Muscle layer of duodenum (tissue), 2 donors: ENCODE measurements around the gene PIGC.

Experiments used
- H3K27ac ChIP-seq: one replicate; pipeline ENCODE4 v1.7.0; 2013; ENCODE audit warnings: mild to moderate bottlenecking, low read length
- H3K27me3 ChIP-seq: one replicate; pipeline ENCODE4 v1.7.0; 2013; ENCODE audit warnings: low read depth, mild to moderate bottlenecking, control low read depth, low read length
- H3K36me3 ChIP-seq, 2 donors: one replicate each; pipeline ENCODE4 v1.7.0; 2013; ENCODE audit warnings: low read length in 2 of 2, control low read depth in 1 of 2, mild to moderate bottlenecking in 1 of 2; ENCODE audit not compliant: insufficient read depth in 2 of 2, control insufficient read depth in 1 of 2
- H3K4me1 ChIP-seq, 2 donors: one replicate each; pipeline ENCODE4 v1.7.0; 2013; ENCODE audit warnings: low read length in 2 of 2, mild to moderate bottlenecking in 2 of 2, control low read depth in 1 of 2, moderate library complexity in 1 of 2; ENCODE audit not compliant: insufficient read depth in 2 of 2, control insufficient read depth in 1 of 2
- H3K4me3 ChIP-seq, 2 donors: one replicate each; pipeline ENCODE4 v1.7.0; 2013; ENCODE audit warnings: low read length in 2 of 2, low read depth in 1 of 2, mild to moderate bottlenecking in 1 of 2
- H3K9me3 ChIP-seq, 2 donors: one replicate each; pipeline ENCODE4 v1.7.0; 2013; ENCODE audit warnings: low read length in 2 of 2, control low read depth in 1 of 2, mild to moderate bottlenecking in 1 of 2; ENCODE audit not compliant: control insufficient read depth in 1 of 2
- donor health status: healthy.

Gene PIGC

GRCh38 chr1:172408958-172409357 lies 34.9 kb downstream of the PIGC start:
- Histone ChIP-seq H3K4me3 (no peak overlapping the region), H3K9me3 (no peaks in the 10 kb centered on the region), H3K4me1 (no peaks in the 10 kb centered on the region), H3K36me3 (no peaks in the 10 kb centered on the region), H3K27me3 (no peaks in the 10 kb centered on the region), H3K27ac (no peak overlapping the region)

GRCh38 chr1:172406968-172407367 lies 36.9 kb downstream of the PIGC start:
- Histone ChIP-seq H3K27ac (no peak overlapping the region), H3K9me3 (no peaks in the 10 kb centered on the region), H3K27me3 (no peaks in the 10 kb centered on the region), H3K36me3 (no peaks in the 10 kb centered on the region), H3K4me3 (no peak overlapping the region), H3K4me1 (no peaks in the 10 kb centered on the region)

DNA sequence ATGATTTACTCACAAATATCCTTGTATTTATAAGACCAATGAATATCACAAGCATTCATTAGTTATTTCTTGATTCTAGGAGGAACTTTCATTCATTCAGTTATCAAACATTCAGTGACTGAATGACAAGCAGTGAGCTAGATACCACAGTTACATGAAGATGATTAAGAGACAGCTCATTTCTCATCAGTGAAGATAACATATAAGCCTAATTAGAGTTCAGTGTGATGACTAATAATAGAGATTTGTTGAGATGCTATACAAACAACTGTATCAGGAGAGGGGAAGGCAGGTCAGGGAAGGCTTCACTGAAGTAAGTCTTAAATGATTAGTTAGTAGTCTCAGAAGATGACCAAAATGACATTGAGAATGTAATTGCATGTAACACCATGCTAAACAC lies 38.0 kb downstream of the PIGC start:
- Histone ChIP-seq H3K4me1 (no peaks in the 10 kb centered on the region), H3K9me3 (no peaks in the 10 kb centered on the region), H3K27ac (no peak overlapping the region), H3K4me3 (no peak overlapping the region), H3K36me3 (no peaks in the 10 kb centered on the region), H3K27me3 (no peaks in the 10 kb centered on the region)

- no peaks in the 10 kb centered on the region for H3K4me1 ChIP-seq
- H3K36me3 ChIP-seq, result no peaks in the 10 kb centered on the region
- H3K4me3 ChIP-seq, result no peak overlapping the region
- H3K27me3 ChIP-seq, result no peaks in the 10 kb centered on the region
- H3K9me3 ChIP-seq, result no peaks in the 10 kb centered on the region
- no peak overlapping the region for H3K27ac ChIP-seq
Measured at GRCh38 chr1:172404121-172404520, 39.7 kb downstream of the PIGC start.

DNA sequence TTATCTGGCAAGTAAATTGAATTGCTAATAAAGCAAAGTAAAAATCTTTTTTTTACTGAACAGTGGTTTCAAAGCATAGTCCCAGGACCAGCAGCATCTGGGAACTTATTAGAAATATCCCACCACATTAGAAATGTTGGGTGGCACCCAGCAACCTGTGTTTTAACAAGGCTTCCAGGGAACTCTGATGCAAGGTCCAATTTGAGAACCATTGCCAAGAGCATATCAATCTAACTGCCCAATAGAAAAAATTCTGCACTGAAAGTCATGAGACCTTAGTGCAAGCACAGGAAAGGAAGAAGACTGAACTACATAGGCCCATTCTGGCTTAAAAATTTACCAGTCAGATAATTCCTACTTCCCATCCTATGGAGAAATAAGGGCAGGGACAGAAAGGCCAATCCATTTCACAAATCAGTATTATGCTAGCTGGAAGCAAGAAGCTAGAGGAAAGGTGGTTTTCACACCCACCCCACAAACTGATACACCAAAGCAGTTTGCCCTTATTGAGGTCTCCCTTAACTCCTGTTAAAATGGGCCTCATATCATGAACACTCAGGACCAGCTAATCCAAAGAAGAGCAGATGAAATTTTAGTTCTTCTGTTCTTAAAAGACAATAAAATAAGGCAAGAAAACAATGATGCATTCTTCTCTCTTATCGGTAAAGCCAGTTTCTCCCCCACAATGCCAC lies 40.8 kb downstream of the PIGC start:
- Histone ChIP-seq H3K36me3 (no peaks in the 10 kb centered on the region), H3K9me3 (no peaks in the 10 kb centered on the region), H3K27me3 (no peaks in the 10 kb centered on the region), H3K4me3 (no peak overlapping the region), H3K27ac (no peak overlapping the region), H3K4me1 (peaks cover 0 to 2% of the 10 kb centered on the region in 2 donors)

DNA sequence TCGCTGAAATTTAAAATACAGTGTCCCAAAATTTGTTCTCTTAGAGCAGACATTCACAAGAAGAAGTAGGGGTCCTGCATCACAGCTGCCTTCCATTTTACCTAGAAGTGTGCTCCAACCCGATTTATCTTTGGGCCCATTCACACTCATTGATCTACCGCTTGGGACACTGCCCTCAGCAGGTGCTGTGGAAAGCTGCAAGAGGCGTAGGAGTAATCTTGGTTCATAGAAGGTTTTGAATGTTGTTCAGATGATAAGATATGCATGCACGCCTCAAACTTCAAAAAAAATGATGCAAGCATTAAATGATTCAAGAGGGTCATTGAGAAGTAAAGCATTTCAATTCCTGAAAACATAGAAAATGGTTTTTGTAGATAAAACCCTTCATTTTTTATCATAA lies 42.0 kb downstream of the PIGC start:
- H3K4me1 ChIP-seq, result peaks cover 0 to 7% of the 10 kb centered on the region in 2 donors
- no peak overlapping the region for H3K27ac ChIP-seq

GRCh38 chr1:172401477-172401876 lies 42.4 kb downstream of the PIGC start:
- H3K4me1 ChIP-seq, result peaks cover 0 to 7% of the 10 kb centered on the region in 2 donors

More for the DNA sequence above, 42.0 kb downstream of the PIGC start:
- Histone ChIP-seq H3K36me3 (no peaks in the 10 kb centered on the region), H3K27me3 (no peaks in the 10 kb centered on the region), H3K9me3 (no peaks in the 10 kb centered on the region), H3K4me3 (no peak overlapping the region)

GRCh38 chr1:172400722-172401105 lies 43.2 kb downstream of the PIGC start:
- no peaks in the 10 kb centered on the region for H3K9me3 ChIP-seq
- no peaks in the 10 kb centered on the region for H3K36me3 ChIP-seq
- H3K27ac ChIP-seq, result peak overlapping the region; percentile 50
- peaks cover 0 to 7% of the 10 kb centered on the region in 2 donors for H3K4me1 ChIP-seq
- no peaks in the 10 kb centered on the region for H3K27me3 ChIP-seq
- H3K4me3 ChIP-seq, result no peak overlapping the region

More at GRCh38 chr1:172401477-172401876, 42.4 kb downstream of the PIGC start:
- no peak overlapping the region for H3K4me3 ChIP-seq
- H3K36me3 ChIP-seq, result no peaks in the 10 kb centered on the region
- H3K27me3 ChIP-seq, result no peaks in the 10 kb centered on the region
- no peak overlapping the region for H3K27ac ChIP-seq
- H3K9me3 ChIP-seq, result no peaks in the 10 kb centered on the region

DNA sequence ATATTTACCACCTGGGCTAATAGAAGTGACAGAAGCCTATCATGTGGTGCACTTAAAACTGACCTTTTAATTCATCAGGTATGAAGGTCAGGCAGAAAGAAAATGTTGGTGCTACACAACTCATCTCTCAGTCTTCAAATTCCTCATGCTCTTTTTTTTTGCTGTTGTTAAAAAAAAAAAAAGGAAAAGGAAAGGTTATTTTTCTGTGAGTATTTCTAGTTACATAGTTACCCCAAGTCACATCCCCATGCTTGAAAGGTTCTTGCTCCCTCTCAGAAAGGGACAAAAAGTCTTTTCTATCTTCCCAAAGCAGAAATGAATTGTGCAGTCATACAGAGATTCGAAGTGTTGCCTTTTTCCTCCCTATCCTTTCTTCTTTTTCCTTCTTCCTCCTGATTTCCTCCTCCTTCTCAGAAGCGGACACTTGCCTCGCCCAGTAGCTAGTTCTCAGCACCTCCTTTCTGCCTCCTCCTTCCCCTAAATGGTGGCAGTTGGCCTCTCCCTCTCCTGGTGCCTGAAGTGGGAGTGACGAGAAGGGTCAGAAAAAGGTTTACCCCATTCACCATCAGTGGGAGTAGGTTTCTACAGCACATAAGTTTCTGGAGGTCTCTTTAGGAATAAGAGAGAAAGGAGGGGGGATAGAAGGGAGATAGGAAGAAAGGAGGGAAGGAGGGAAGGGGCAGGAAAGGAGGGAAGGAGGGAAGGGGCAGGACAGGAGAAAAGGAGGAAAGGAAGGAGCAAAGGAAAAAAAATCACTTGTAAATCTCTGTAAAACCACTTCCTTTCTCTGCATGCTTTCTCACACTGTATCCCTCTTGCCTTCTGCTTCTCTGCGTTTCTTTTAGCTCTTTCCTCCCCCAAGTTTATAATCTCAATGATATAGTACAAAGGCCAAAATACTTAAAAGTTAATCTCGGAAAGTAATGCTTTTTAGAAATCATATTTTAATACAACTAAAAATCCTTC lies 43.8 kb downstream of the PIGC start:
- peaks cover 0 to 7% of the 10 kb centered on the region in 2 donors for H3K4me1 ChIP-seq

DNA sequence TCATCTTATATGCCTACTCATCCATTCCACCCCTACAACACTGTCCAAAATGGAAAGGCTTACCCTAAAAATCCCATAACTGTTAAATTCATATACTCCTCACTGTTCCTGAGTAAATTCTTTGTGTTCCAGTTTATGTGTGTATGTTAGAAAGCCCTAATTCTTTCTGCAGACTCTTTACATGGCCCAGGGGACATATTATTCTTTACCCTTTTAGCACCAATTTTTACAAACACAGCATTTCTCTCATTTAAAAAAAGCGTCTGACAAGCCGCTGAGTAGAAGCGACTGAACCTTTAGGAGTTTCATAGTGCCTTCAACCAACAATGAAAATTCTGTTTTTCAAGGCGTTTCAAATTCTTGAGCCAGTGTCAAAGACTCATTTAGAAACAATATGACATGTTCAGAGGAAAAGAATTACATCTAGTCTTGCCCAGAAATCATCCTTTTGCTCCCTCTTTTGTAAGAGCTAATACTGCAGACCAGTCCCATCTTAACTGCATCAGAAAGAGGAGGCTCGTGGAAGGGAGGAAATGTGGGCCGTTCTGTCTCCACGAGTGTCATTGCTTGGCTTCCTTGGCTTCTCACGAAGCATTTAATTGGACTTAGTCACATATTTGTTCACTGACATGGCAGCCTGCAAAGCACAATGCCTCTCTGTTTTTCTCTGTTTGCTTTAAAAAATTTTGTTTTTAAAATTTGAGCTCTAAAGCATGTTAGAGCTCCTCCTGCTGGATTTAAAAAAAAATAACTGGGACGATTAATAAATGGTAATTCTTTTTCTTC lies 44.7 kb downstream of the PIGC start:
- Histone ChIP-seq H3K4me3 (no peak overlapping the region), H3K27ac (peak overlapping the region; percentile 50), H3K9me3 (no peaks in the 10 kb centered on the region), H3K36me3 (no peaks in the 10 kb centered on the region), H3K4me1 (peaks cover 4 to 15% of the 10 kb centered on the region in 2 donors), H3K27me3 (no peaks in the 10 kb centered on the region)

More for the DNA sequence above, 43.8 kb downstream of the PIGC start:
- Histone ChIP-seq H3K27ac (peak overlapping the region; percentile 50), H3K27me3 (no peaks in the 10 kb centered on the region), H3K36me3 (no peaks in the 10 kb centered on the region), H3K4me3 (no peak overlapping the region), H3K9me3 (no peaks in the 10 kb centered on the region)

DNA sequence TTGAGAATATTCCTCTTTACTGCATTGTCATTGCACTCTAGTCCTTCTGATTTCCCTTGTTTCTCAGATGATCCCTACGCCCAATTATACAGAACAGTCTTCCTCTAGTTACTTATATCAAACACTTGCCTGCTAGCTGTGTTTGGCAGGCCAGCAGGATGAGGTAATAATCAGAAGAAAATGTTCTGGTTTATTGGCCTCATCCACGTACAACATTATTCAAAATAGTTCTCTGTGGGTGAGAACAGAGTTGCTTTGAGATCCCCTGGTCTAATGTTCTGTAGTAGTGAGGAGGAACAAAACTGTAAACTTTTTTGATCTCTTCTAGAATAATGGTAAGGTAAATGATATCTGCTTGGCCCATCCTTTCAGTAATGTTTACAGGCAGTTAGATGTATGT lies 45.7 kb downstream of the PIGC start:
- no peak overlapping the region for H3K4me3 ChIP-seq
- H3K27ac ChIP-seq, result peak overlapping the region; percentile 18
- peaks cover 8 to 24% of the 10 kb centered on the region in 2 donors for H3K4me1 ChIP-seq
- no peaks in the 10 kb centered on the region for H3K36me3 ChIP-seq
- H3K9me3 ChIP-seq, result no peaks in the 10 kb centered on the region
- no peaks in the 10 kb centered on the region for H3K27me3 ChIP-seq
